Ishikawa (cell line): Measurements from ENCODE around the gene RBBP6.
A peak's percentile ranks its signal among the peaks of the same experiment; 100 is the strongest.

Experiments used
- CEBPB ChIP-seq: IDR thresholded peaks from 2 replicates; pipeline ENCODE4 v1.6.1; 2012
- CREB1 ChIP-seq: IDR thresholded peaks from 2 replicates; pipeline ENCODE4 v1.6.1; 2012; ENCODE audit warnings: low read depth
- EGR1 ChIP-seq: IDR thresholded peaks from 2 replicates; pipeline ENCODE4 v1.6.1; 2012
- EP300 ChIP-seq: IDR thresholded peaks from 2 replicates; pipeline ENCODE4 v1.6.1; 2012; ENCODE audit warnings: borderline replicate concordance
- FOXM1 ChIP-seq: IDR thresholded peaks from 2 replicates; pipeline ENCODE4 v1.6.1; 2012; ENCODE audit warnings: low read depth, borderline replicate concordance
- NFIC ChIP-seq: IDR thresholded peaks from 2 replicates; pipeline ENCODE4 v1.6.1; 2012
- RAD21 ChIP-seq: IDR thresholded peaks from 2 replicates; pipeline ENCODE4 v1.6.1; 2012; ENCODE audit warnings: low read depth
- TAF1 ChIP-seq: IDR thresholded peaks from 2 replicates; pipeline ENCODE4 v1.6.1; 2012; ENCODE audit warnings: low read depth, mild to moderate bottlenecking
- TCF12 ChIP-seq: IDR thresholded peaks from 2 replicates; pipeline ENCODE4 v1.6.1; 2012; ENCODE audit warnings: low read depth
- TEAD4 ChIP-seq: IDR thresholded peaks from 2 replicates; pipeline ENCODE4 v1.6.1; 2012
- YY1 ChIP-seq: IDR thresholded peaks from 2 replicates; pipeline ENCODE4 v1.6.1; 2012; ENCODE audit warnings: low read depth
- ZBTB7A ChIP-seq: IDR thresholded peaks from 2 replicates; pipeline ENCODE4 v1.6.1; 2012; ENCODE audit warnings: low read depth
- TF ChIP-seq, protein P1 (sequence below): IDR thresholded peaks from 2 replicates; pipeline ENCODE4 v1.6.1; 2012
- TF ChIP-seq, protein P2 (sequence below): IDR thresholded peaks from 2 replicates; pipeline ENCODE4 v1.6.1; 2012; ENCODE audit warnings: low read depth, mild to moderate bottlenecking
- TF ChIP-seq, protein P3 (sequence below): IDR thresholded peaks from 2 replicates; pipeline ENCODE4 v1.6.1; 2012

Gene RBBP6

DNA sequence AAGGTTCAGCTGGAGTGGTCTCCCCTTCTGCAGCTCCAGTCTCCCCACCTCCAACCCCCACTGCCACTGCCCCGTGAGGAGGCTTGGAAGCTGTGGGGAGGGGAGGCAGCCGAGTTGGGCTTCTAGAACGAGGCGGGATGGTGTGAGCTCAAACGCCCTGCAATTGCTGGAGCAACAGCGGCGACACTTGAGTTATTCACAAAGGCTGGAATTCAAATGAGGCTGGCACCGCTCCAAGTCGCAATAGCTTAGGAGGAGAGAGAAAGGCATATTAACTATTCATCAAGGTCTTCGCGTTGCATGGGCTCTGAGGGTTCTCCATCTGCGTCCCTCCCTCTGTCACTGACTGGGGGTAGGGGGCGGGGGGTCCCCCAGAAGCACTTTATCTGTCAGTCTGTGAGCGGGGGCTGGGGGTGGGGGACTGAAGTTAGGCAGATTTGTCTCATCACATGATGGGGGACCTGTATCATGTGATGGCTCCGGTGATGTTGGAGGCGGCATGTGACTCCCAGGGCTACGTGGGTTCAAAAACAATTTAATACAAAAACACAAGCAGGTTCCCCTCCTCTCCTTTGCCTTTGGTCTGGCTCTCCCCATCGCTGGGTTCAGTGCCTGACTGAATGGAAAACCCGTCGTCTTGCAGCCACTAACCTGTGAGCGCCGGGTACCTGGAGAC is 70.5 kb downstream of the RBBP6 start:
- TF ChIP-seq TEAD4 (peak; percentile 64), NFIC (peak; percentile 80), FOXM1 (no peak)
- TF ChIP-seq, protein P1, sequence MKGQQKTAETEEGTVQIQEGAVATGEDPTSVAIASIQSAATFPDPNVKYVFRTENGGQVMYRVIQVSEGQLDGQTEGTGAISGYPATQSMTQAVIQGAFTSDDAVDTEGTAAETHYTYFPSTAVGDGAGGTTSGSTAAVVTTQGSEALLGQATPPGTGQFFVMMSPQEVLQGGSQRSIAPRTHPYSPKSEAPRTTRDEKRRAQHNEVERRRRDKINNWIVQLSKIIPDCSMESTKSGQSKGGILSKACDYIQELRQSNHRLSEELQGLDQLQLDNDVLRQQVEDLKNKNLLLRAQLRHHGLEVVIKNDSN, result peak; percentile 85

DNA sequence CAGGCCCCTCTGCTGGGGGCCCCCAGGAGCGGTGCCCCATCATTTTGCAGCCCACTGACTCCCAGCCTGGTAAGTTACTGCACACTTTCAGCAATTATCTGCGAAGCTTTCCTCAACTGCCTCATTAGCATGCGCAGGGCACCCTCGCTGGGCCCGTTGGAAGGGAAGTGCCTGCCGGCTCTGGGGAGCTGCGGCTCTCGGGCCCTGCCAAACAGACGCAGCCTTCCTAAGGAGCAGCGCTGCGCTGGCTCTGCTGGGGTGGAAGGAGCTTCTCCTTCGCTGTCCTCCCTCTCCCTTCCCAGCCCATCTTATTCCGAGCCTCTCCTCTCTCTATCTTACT is 71.0 kb downstream of the RBBP6 start:
- no peak for TF ChIP-seq YY1
- no peak for TF ChIP-seq TAF1
- no peak for TF ChIP-seq NFIC
- TF ChIP-seq FOXM1, result no peak
- TF ChIP-seq EP300, result no peak
- TF ChIP-seq CEBPB, result no peak
- no peak for TF ChIP-seq ZBTB7A
- TF ChIP-seq, protein P2, sequence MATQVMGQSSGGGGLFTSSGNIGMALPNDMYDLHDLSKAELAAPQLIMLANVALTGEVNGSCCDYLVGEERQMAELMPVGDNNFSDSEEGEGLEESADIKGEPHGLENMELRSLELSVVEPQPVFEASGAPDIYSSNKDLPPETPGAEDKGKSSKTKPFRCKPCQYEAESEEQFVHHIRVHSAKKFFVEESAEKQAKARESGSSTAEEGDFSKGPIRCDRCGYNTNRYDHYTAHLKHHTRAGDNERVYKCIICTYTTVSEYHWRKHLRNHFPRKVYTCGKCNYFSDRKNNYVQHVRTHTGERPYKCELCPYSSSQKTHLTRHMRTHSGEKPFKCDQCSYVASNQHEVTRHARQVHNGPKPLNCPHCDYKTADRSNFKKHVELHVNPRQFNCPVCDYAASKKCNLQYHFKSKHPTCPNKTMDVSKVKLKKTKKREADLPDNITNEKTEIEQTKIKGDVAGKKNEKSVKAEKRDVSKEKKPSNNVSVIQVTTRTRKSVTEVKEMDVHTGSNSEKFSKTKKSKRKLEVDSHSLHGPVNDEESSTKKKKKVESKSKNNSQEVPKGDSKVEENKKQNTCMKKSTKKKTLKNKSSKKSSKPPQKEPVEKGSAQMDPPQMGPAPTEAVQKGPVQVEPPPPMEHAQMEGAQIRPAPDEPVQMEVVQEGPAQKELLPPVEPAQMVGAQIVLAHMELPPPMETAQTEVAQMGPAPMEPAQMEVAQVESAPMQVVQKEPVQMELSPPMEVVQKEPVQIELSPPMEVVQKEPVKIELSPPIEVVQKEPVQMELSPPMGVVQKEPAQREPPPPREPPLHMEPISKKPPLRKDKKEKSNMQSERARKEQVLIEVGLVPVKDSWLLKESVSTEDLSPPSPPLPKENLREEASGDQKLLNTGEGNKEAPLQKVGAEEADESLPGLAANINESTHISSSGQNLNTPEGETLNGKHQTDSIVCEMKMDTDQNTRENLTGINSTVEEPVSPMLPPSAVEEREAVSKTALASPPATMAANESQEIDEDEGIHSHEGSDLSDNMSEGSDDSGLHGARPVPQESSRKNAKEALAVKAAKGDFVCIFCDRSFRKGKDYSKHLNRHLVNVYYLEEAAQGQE, result no peak
- TF ChIP-seq, protein P3, sequence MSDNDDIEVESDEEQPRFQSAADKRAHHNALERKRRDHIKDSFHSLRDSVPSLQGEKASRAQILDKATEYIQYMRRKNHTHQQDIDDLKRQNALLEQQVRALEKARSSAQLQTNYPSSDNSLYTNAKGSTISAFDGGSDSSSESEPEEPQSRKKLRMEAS, result no peak
- no peak for TF ChIP-seq RAD21
- TF ChIP-seq TEAD4, result no peak
- TF ChIP-seq EGR1, result no peak
- no peak for TF ChIP-seq CREB1
- TF ChIP-seq, protein P1, result no peak
- TF ChIP-seq TCF12, result no peak

DNA sequence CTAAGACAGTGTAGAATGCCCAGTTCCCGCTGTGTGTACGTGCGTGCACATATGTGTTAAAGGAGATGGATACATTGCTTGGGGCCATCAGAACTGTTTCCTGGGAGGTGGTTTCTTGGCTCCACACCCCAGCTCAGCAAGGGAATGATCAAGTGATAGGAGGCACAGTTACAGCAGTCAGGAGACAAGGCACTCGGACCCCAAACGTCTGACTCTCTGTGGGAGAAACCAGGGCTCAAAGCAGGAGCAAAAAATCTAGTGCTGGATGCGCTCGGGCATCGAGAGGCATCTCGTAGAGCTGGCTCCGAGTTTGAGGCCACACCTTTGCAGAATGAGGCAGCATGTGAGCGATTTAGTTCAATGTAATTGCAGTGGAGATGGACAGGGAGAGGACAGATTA is 71.9 kb downstream of the RBBP6 start:
- TF ChIP-seq ZBTB7A (no peak), RAD21 (no peak), TEAD4 (no peak), FOXM1 (no peak), YY1 (no peak), EP300 (no peak), TAF1 (no peak), CEBPB (no peak), TCF12 (no peak), EGR1 (no peak), NFIC (no peak), CREB1 (no peak)
- TF ChIP-seq, protein P3, result no peak
- TF ChIP-seq, protein P2, result no peak
- TF ChIP-seq, protein P1, result no peak

DNA sequence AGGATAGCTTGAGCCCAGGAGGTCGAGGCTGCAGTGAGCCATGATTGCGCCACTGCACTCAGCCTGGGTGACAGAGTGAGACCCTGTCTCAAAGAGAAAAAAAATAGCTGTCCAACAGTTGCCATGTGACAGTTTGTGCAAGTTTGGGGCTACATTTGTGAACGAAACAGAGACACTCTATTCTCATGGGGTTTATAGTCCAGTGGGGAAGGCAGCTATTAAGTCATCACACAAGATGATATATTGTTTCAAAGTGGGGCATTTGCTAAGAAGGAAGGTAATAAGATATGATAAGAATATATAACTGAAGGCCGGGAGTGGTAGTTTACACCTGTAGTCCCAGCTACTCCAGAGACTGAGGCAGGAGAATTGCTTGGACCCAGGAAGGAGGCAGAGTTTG is 73.3 kb downstream of the RBBP6 start:
- TF ChIP-seq TEAD4, result no peak
- no peak for TF ChIP-seq EP300
- no peak for TF ChIP-seq ZBTB7A
- TF ChIP-seq CREB1, result no peak
- no peak for TF ChIP-seq TCF12
- no peak for TF ChIP-seq NFIC
- no peak for TF ChIP-seq RAD21
- TF ChIP-seq, protein P3, result no peak
- TF ChIP-seq CEBPB, result no peak
- no peak for TF ChIP-seq YY1
- TF ChIP-seq TAF1, result no peak
- no peak for TF ChIP-seq FOXM1
- TF ChIP-seq, protein P2, result no peak
- no peak for TF ChIP-seq EGR1
- TF ChIP-seq, protein P1, result no peak
